ENCODE measurements around the gene RGL4. TPM values are rescaled to one million over a fixed set of nuclear protein-coding genes. Genes with fewer than 3 reads are reported as not detected.

The RGL4 gene, protein sequence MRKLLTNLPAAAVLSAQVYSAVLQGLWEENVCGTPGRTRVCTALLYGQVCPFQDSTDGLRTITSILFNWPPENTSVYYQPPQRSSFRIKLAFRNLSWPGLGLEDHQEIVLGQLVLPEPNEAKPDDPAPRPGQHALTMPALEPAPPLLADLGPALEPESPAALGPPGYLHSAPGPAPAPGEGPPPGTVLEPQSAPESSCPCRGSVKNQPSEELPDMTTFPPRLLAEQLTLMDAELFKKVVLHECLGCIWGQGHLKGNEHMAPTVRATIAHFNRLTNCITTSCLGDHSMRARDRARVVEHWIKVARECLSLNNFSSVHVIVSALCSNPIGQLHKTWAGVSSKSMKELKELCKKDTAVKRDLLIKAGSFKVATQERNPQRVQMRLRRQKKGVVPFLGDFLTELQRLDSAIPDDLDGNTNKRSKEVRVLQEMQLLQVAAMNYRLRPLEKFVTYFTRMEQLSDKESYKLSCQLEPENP
- not detected in 2 replicates for total RNA-seq (2016; rRNA removed; fragmentation: Illumina TruSeq; extraction: Trizol)
- total RNA-seq (2016; cell fraction: cytosol; rRNA removed; fragmentation: Illumina TruSeq; extraction: Trizol; ENCODE audit: low read depth): not detected in 2 replicates
- total RNA-seq (2016; cell fraction: insoluble cytoplasmic fraction; rRNA removed; fragmentation: Illumina TruSeq; extraction: Trizol): not detected in 2 replicates
- total RNA-seq (2016; cell fraction: membrane; rRNA removed; fragmentation: Illumina TruSeq; extraction: Trizol): not detected in 2 replicates
- not detected in 2 replicates for total RNA-seq (2016; cell fraction: nucleus; rRNA removed; fragmentation: Illumina TruSeq; extraction: Trizol)
- polyA plus RNA-seq (2011; rRNA removed): not detected in 2 replicates
- not detected in 2 replicates for polyA plus RNA-seq (2011; cell fraction: cytosol; rRNA removed)
- polyA plus RNA-seq (2011; cell fraction: nucleus; rRNA removed): not detected in 2 replicates
- 0.11 and 0.36 TPM in 2 replicates for polyA plus RNA-seq (2012)
- polyA plus RNA-seq (2016; cell fraction: cytosol; fragmentation: Illumina TruSeq; extraction: Trizol; ENCODE audit: low read depth): not detected in 2 replicates
- polyA plus RNA-seq (2016; cell fraction: insoluble cytoplasmic fraction; fragmentation: Illumina TruSeq; extraction: Trizol; ENCODE audit: low read depth): not detected in 2 replicates
- polyA plus RNA-seq (2016; cell fraction: membrane; fragmentation: Illumina TruSeq; extraction: Trizol; ENCODE audit: low read depth): not detected in 2 replicates
- polyA plus RNA-seq (2016; cell fraction: nucleus; fragmentation: Illumina TruSeq; extraction: Trizol; ENCODE audit: insufficient read depth, low read depth): not detected in 2 replicates
- not detected in 2 replicates for polyA minus RNA-seq (2011; rRNA and poly(A)+ RNA removed; ENCODE audit: low replicate concordance)
- not detected in 2 replicates for polyA minus RNA-seq (2011; cell fraction: cytosol; rRNA and poly(A)+ RNA removed)
- polyA minus RNA-seq (2011; cell fraction: nucleus; rRNA and poly(A)+ RNA removed): not detected in 2 replicates
- not detected for Bru-seq, nascent RNA
- BruChase-seq, experiment 1, labeled RNA remaining after a 6-hour chase: not detected
- BruChase-seq, experiment 2, labeled RNA remaining after a 2-hour chase: not detected
- long read RNA-seq, experiment 1: 0 reads
- long read RNA-seq, experiment 2: 0 reads

DNA sequence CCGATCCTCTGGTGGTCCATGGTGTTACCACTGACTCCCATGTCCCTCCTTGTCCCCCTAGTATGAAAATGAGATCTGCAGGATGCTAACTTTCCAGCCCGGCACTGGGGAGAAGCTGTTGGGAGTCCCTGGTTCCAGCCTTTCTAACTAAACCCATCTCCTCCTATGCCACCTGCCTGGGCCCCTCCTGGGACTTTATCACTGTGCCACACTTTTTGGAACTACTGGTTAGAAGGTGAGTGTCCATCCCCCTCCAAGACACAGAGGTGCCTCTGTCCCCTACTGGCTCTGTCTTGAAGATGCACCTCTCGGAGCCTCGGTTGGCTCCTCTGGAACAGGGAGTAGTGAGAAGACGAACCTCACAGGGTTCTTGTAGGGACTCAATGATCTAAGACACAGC lies at the start of gene RGL4:
RGL4 (plus strand) TSS at position 301 of the 400 bp plus-strand sequence. CDS start 1,018 bp downstream, outside the sequence.
- CTCF ChIA-PET (ENCODE audit: low intra/inter-chr PET ratio, low total read pairs): no interaction called here
- Histone ChIP-seq H3K4me2 (ENCODE audit: low read depth, low read length) (no peak within 1 kb of the TSS), H3K36me3 (replicated peaks in 1 of 2; ENCODE audit: control insufficient read depth in 1 of 2, insufficient read depth in 2 of 2, low read length in 2 of 2) (peaks cover 18 to 39% of the 10 kb centered on the region in 2 experiments; a peak in 4 of 5 replicates), H3K27me3 (ENCODE audit: control insufficient read depth in 1 of 2, insufficient read depth in 2 of 2, low read length in 2 of 2) (no peaks in the 10 kb centered on the region), H3K79me2 (ENCODE audit: insufficient read depth, low read length) (no peaks in the 10 kb centered on the region), H3K9me3 (ENCODE audit: low read length) (no peaks in the 10 kb centered on the region), H3K9ac (ENCODE audit: insufficient read depth, low read depth, low read length) (no peak within 1 kb of the TSS), H3K4me3 (replicated peaks in 1 of 3; ENCODE audit: insufficient read depth in 1 of 3, low read depth in 2 of 3, low read length in 3 of 3) (no peak within 1 kb of the TSS), H3K27ac (ENCODE audit: extremely low read length, insufficient read depth, low read length) (no peak within 1 kb of the TSS), H3K4me1 (ENCODE audit: insufficient read depth, low read length) (peaks cover under 1% of the 10 kb centered on the region; the same call in 1 of the 2 replicates), H4K20me1 (ENCODE audit: insufficient read depth, low read length) (peaks cover 6% of the 10 kb centered on the region; the same call in 1 of the 2 replicates), H2AFZ (ENCODE audit: low read length) (no peak within 1 kb of the TSS)
- 97% methylated on average over 5 of the region's 5 CpGs for WGBS (ENCODE audit: low lambda C conversion rate)
- BruUV-seq (replicated peaks): TSS peak; percentile 24
- POLR2A ChIA-PET: no interaction called here
- intact Hi-C loops (cut with micrococcal nuclease; ENCODE audit: unreplicated experiment): no loop called here
- FAIRE-seq: no peak
- ATAC-seq: no peak
- in situ Hi-C loops (cut with HindIII; ENCODE audit: extremely low pct_ligation_motif_present, low pct_unique_long_range_greater_than_20kb): no loop called here
- no peak for DNase-seq (ENCODE audit: low spot score)
- TF ChIP-seq SMARCE1 (IDR thresholded peaks at IDR 0.05; ENCODE audit: borderline replicate concordance): no peak
- TF ChIP-seq, protein P1, sequence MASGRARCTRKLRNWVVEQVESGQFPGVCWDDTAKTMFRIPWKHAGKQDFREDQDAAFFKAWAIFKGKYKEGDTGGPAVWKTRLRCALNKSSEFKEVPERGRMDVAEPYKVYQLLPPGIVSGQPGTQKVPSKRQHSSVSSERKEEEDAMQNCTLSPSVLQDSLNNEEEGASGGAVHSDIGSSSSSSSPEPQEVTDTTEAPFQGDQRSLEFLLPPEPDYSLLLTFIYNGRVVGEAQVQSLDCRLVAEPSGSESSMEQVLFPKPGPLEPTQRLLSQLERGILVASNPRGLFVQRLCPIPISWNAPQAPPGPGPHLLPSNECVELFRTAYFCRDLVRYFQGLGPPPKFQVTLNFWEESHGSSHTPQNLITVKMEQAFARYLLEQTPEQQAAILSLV (CRISPR knock-in tag; IDR thresholded peaks at IDR 0.05; ENCODE audit: borderline replicate concordance): no peak
- TF ChIP-seq MATR3 (CRISPR knock-in tag; IDR thresholded peaks at IDR 0.05): no peak
- no peak for TF ChIP-seq ZNF160 (CRISPR knock-in tag; IDR thresholded peaks at IDR 0.05)
- no peak for TF ChIP-seq MEIS1 (CRISPR knock-in tag; IDR thresholded peaks at IDR 0.05; ENCODE audit: borderline replicate concordance)
- no peak for TF ChIP-seq DNMT3B (CRISPR knock-in tag; conservative IDR thresholded peaks at IDR 0.05)
- TF ChIP-seq, protein P2, sequence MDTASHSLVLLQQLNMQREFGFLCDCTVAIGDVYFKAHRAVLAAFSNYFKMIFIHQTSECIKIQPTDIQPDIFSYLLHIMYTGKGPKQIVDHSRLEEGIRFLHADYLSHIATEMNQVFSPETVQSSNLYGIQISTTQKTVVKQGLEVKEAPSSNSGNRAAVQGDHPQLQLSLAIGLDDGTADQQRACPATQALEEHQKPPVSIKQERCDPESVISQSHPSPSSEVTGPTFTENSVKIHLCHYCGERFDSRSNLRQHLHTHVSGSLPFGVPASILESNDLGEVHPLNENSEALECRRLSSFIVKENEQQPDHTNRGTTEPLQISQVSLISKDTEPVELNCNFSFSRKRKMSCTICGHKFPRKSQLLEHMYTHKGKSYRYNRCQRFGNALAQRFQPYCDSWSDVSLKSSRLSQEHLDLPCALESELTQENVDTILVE (CRISPR knock-in tag; IDR thresholded peaks at IDR 0.05): no peak
- TF ChIP-seq SRSF1 (optimal IDR thresholded peaks at IDR 0.05; ENCODE audit: low read depth, low read length): no peak
- TF ChIP-seq SMC3 (IDR thresholded peaks at IDR 0.05; ENCODE audit: low read length): no peak
- TF ChIP-seq, protein P3, sequence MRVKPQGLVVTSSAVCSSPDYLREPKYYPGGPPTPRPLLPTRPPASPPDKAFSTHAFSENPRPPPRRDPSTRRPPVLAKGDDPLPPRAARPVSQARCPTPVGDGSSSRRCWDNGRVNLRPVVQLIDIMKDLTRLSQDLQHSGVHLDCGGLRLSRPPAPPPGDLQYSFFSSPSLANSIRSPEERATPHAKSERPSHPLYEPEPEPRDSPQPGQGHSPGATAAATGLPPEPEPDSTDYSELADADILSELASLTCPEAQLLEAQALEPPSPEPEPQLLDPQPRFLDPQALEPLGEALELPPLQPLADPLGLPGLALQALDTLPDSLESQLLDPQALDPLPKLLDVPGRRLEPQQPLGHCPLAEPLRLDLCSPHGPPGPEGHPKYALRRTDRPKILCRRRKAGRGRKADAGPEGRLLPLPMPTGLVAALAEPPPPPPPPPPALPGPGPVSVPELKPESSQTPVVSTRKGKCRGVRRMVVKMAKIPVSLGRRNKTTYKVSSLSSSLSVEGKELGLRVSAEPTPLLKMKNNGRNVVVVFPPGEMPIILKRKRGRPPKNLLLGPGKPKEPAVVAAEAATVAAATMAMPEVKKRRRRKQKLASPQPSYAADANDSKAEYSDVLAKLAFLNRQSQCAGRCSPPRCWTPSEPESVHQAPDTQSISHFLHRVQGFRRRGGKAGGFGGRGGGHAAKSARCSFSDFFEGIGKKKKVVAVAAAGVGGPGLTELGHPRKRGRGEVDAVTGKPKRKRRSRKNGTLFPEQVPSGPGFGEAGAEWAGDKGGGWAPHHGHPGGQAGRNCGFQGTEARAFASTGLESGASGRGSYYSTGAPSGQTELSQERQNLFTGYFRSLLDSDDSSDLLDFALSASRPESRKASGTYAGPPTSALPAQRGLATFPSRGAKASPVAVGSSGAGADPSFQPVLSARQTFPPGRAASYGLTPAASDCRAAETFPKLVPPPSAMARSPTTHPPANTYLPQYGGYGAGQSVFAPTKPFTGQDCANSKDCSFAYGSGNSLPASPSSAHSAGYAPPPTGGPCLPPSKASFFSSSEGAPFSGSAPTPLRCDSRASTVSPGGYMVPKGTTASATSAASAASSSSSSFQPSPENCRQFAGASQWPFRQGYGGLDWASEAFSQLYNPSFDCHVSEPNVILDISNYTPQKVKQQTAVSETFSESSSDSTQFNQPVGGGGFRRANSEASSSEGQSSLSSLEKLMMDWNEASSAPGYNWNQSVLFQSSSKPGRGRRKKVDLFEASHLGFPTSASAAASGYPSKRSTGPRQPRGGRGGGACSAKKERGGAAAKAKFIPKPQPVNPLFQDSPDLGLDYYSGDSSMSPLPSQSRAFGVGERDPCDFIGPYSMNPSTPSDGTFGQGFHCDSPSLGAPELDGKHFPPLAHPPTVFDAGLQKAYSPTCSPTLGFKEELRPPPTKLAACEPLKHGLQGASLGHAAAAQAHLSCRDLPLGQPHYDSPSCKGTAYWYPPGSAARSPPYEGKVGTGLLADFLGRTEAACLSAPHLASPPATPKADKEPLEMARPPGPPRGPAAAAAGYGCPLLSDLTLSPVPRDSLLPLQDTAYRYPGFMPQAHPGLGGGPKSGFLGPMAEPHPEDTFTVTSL (CRISPR knock-in tag; IDR thresholded peaks at IDR 0.05; ENCODE audit: borderline replicate concordance): no peak
- no peak for TF ChIP-seq NRL (CRISPR knock-in tag; IDR thresholded peaks at IDR 0.05; ENCODE audit: borderline replicate concordance)
